COLO668 (cell line): ENCODE data around the gene PTBP1.

Source experiments
- DNase-seq: peaks from one replicate; lab custom pipeline; 2025; ENCODE audit not compliant: unreplicated experiment; lab: John Stamatoyannopoulos, UW

PTBP1 gene

DNA sequence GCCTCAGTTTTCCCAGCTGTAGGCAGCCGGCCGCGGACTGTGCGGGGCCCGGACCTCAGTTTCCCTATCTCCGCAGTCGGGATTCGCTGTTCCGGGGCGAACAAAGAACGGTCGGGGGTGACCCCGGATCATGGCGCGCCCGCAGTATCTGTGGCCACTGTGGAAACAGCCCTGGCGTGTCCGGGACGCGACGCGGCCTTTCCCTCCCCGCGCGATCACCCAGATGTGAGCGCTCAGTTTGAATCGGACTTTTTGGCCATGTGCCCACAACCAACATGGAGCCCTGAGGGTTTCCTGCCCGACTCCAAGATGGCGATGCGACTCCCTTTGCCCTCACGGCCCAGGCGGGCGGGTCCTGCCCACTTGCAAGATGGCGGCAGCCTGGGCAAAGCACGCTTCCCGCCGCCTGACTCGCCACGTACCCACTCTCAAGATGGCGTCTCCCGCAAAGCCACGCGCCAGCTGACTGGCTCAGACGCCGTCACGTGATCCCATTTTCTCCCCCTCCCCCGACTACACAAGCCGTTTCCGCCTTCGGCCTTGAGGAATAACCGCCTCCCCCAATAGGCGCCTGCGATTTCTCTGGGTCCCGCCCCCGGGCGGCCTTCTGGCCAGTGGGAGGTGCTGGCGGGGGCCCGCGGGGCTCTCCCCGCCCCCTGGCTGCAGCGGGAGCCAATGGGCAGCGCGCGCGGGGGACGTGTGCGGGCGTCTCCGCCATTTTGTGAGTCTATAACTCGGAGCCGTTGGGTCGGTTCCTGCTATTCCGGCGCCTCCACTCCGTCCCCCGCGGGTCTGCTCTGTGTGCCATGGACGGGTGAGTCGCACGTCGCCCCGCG is at the start of gene PTBP1:
Gene PTBP1, plus strand, starts transcription at position 761 of the 836 bp plus-strand sequence. Its CDS starts 46 bp downstream, at position 807.
- peak; percentile 100 for DNase-seq

DNA sequence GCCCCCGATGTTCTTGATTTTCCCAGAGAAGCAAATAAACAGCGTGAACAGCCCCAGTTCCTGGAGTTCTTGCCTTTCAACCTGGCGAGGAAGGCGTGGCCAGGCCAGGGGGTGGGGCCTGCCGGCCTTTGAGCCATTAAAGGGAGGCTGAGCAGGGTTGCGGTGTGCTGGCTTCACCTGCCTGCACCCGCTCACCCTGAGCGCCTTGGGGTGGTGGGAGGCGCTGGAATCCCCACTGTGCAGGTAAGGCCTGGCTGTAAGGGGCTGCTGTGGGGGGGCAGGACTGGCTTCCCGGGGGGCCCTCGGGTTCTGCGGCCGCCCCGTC is 49.0 kb upstream of the PTBP1 start:
- peak; percentile 21 for DNase-seq

DNA sequence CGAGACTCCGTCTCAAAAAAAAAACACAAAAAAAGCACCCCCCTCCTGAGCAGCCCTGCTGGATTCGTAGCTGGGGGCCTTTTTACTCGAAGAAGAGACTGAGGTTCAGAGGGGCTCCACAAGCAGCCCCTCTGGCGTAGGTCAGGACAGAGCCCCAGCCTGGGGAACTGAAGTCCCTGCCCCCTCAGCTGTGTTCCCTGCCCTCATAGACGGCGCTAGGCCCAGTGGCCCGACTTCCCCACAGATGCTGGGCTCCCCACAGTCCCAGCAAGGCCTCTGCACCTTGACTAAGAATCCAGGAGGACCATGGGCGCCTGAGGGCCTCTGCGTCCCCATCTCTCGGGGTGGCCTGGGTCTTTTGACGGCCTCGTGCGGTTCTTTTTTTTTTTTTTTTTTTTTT is 47.4 kb upstream of the PTBP1 start:
- no peak for DNase-seq

DNA sequence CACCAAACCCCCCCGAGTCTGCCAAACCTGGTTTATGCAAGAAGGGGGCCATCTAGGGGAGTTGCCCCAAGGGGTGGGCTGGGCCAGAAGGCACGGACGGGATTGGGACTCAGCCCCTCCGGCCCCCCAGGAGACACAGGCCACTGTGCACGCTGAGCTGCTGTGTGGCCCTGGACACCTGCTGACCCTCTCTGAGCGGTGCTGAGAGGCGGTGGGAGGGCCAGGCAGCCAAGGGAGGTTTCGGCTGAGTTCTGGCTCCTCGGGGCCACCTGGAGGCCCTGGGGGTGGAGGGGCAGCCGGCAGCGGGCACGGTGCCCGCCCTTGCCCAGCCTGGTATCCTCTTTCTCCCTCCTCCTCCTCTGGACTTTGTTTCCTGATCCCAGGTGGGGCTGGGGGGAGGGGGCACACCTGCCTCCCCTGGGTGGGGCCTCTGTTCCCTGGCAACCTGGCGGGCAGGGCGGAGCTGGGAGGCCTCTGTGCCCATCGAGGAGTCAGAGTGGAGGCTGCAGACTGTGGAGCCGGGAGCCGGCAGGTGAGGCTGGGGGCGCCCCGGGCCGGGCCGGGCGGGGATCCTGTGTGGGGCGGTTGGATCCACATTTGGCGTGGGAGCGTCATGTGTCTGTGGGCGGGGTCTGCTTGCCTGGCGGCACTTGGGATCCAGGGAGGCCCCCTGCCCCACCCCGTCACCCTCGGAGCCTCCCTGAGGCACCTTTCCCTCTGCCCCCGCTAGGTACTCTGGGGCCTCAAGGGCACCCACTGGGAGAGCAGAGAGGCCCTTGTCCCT is 46.4 kb upstream of the PTBP1 start, which contains the start of gene MISP:
Gene MISP, plus strand, starts transcription at position 473 of the 784 bp plus-strand sequence. CDS start 5,835 bp downstream, outside the sequence.
- peak; percentile 95 for DNase-seq

DNA sequence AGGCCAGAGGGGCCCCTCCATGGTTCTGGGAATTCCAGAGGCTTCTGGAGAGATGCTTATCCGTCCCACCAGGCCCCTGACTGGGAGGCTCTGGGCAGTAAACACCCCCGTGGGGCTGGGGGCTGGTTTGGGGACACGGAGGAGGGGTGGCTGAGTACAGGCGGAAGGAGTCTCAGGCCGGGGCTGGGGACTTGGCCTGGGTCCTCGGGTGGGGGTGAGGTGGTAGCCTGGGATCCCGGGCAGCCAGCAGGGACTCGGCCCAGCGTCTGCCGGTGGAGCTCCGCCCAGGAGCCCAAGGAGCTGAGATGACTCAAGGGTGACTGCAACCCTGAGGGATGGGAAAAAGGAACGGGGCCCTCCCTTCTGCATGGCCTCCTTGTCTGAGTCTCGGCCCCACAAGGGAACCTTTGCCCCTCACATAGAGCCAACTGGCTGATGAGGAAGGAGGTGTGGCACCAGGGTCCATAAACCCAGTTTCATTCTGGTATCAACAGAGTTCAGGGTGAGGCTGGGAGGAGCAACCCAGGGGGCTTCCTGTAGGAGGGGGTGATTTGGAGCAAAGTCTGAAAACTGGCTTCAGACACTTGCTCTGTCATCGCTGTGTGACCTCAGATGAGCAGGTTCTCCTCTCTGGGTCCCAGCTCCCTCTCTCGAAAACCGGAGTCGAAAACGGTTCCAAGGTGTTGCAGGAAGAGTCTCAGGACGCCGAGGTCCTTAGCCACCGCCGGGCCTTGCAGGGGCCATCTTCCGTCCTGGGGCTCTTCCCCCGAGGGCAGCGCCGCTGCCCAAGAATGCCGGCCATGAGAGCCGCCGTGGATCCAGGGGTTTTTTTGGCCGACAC is 45.5 kb upstream of the PTBP1 start:
- no peak for DNase-seq

DNA sequence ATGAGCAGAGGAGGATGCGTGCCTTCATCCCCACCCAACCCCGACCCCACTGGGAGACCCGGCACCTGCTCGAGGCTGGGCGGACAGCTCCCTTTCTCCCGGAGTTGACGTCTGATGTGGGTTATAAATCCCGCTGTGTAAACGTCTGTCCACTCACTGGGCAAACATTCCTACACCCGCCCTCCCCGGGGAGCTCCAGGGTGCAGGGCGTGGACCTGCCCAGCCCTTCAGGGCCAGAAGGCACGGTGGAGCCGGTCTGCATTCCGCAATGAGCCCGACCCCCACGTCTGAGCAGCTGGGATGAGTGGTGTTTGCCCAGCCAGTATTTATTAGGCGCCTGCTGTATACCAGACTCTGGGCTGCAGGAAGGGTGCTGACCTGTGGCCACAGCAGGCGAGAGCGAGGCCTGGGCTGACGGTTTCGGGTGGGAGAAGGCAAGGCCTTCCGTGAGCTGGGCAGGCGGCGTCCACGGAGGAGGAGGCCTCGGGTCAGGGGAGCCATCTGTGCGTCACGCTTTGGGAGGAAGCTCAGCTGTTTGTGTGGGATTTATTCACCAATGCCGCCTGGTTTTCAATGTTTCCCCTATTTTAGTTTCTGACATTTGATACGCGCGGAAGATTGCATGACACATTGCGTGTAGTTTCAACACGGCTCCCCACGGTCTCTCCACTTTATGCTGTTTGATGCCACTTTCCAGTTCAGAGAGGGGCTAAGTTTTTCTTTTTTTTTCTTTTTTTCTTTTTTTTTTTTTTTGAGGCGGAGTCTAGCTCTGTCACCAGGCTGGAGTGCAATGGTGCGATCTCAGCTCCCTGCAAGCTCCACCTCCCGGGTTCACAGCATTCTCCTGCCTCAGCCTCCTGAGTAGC is 44.4 kb upstream of the PTBP1 start:
- DNase-seq, result peak; percentile 88

DNA sequence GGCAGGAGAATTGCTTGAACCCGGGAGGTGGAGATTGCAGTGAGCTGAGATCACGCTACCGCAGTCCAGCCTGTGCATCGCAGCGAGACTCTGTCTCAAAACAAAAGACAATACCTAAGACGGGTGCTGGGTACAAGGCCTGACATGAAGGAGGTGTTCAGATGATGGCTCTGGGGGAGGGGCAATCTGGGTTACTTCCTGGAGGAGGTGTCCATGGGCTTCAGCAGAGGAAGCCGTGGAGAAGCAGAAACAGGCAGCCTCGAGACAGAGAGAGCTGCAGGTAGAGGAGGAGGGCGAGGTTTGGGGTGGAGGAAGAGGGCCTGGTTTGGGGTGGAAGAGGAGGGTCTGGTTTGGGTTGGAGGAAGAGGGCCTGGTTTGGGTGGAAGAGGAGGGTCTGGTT is 42.7 kb upstream of the PTBP1 start:
- DNase-seq, result no peak

DNA sequence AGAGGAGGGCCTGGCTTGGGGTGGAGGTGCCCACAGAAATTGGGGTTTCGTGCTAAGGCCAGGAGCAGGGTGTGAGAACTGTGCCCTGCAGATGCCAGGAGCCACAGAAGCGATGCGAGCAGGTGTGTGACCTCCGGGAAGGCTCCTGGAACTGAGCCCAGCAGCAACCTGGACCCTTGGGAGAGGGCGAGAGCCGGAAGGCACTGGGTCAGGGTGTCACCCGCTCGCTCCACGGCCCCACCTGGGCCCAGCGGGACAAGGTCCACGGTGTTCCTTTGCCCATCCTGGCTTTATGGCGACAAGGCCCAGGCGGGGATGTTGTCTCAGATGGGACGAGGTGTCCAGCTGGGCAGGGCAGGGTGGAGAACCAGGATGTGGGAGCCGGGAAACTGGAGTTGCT is 42.2 kb upstream of the PTBP1 start:
- DNase-seq, result no peak

DNA sequence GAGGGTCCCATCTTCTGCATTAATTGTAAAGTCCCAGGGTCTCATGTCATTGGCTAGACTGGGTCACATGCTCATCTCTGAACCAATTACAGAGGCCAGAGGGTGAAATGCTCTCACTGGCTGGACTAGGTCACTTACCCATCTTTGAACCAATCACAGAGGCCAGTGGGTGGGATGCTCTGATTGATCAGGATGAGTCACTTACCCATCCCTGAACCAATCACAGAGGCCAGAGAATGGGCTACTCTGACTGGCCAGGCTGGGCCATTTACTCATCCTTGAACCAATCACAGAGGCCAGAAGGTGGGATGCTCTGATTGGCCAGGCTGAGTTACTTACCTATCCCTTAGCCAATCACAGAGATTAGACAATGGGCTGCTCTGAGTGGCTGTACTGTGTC is 41.0 kb upstream of the PTBP1 start:
- no peak for DNase-seq

DNA sequence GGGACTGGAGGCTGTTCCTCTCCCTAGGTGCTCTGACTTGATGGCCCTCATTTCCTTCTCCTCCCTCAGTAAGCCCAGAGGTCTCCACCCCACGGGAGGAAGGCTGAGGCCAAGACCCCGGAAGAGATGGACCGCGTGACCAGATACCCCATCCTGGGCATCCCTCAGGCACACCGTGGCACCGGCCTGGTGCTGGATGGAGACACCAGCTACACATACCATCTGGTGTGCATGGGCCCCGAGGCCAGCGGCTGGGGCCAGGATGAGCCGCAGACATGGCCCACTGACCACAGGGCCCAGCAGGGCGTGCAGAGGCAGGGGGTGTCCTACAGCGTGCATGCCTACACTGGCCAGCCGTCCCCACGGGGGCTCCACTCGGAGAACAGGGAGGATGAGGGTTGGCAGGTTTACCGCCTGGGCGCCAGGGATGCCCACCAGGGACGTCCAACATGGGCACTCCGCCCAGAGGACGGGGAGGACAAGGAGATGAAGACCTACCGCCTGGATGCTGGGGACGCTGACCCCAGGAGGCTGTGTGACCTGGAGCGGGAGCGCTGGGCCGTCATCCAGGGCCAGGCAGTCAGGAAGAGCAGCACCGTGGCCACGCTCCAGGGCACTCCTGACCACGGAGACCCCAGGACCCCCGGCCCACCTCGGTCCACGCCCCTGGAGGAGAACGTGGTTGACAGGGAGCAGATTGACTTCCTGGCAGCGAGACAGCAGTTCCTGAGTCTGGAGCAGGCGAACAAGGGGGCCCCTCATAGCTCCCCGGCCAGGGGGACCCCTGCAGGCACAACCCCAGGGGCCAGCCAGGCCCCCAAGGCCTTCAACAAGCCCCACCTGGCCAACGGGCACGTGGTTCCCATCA is 40.2 kb upstream of the PTBP1 start:
- no peak for DNase-seq

DNA sequence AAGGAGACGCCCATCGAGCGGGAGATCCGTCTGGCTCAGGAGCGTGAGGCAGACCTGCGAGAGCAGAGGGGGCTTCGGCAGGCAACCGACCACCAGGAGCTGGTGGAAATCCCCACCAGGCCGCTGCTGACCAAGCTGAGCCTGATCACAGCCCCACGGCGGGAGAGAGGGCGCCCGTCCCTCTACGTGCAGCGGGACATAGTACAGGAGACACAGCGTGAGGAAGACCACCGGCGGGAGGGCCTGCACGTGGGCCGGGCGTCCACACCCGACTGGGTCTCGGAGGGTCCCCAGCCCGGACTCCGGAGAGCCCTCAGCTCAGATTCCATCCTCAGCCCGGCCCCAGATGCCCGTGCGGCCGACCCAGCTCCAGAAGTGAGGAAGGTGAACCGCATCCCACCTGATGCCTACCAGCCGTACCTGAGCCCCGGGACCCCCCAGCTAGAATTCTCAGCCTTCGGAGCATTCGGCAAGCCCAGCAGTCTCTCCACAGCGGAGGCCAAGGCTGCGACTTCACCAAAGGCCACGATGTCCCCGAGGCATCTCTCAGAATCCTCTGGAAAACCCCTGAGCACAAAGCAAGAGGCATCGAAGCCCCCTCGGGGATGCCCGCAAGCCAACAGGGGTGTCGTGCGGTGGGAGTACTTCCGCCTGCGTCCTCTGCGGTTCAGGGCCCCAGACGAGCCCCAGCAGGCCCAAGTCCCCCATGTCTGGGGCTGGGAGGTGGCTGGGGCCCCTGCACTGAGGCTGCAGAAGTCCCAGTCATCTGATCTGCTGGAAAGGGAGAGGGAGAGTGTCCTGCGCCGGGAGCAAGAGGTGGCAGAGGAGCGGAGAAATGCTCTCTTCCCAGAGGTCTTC is 39.2 kb upstream of the PTBP1 start:
- DNase-seq, result no peak

DNA sequence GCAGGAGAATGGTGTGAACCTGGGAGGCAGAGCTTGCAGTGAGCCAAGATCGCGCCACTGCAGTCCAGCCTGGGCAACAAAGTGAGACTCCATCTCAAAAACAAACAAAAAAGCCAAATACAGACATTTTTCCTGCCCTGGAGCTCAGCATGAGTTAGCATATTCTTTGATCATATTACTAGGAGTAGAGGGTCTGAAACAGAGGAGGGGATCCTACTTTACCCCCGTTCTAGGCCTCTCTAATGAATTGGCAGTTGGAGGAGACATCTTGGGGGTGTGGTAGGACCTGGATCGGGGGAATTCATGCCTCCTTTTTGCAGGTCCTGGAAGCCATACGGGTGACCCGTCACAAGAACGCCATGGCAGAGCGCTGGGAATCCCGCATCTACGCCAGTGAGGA is 34.1 kb upstream of the PTBP1 start:
- no peak for DNase-seq

DNA sequence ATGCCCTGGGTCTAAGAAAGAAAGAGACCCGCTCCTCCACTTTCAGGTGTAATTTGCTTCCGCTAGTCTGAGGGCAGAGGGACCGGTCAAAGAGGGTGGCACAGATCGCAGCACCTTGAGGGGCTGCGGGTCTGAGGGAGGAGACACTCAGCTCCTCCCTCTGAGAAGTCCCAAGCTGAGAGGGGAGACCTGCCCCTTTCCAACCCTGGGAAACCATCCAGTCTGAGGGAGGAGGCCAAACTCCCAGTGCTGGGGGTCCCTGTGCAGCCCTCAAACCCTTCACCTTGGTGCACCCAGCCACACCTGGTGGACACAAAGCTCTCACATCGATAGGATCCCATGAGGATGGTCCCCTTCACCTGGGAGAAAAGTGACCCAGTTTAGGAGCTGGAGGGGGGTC is 33.4 kb upstream of the PTBP1 start:
- no peak for DNase-seq

DNA sequence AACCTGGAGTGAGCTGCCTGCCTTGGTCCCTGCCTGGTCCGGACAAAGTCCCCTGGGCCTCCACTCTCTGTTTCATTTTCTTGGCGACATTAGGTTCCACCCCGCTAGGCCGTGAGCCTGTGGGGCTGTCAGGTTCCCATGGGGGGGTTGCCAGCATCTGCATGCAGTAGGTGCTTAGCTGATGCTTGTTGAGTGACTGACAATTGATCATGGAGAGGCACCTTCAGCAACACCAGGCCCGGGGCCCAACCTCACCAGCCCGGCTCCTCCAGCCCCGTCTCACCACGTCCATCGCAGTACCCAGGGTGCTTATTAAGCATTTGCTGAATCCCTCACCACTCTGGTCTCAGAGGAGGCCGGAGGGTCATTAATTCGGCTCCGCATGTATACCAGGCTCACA is 33.0 kb upstream of the PTBP1 start:
- DNase-seq, result no peak

DNA sequence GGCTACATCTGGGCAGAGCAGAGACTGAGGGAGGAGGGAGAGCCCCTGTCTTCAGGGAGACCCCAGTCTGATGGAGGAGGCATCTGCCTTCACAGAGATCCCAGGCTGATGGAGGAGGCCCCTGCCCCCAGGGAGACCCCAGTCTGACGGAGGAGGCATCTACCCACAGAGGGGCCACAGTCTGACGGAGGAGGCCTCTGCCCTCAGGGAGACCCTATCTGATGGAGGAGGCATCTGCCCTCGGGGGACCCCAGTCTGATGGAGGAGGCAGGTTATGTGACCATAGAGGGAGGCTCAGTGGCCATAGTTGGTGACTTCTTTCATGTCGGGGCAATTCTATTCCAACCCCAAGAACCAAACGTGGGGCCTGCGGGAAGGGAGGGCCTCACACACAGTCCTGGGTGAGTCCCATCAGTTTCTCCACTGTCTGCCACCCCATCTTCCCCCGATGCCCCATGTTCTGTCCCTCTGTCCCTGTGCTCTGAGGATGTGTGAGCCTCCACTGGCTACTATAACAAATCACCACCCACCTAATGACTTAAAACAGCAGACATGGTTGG is 32.0 kb upstream of the PTBP1 start:
- no peak for DNase-seq

DNA sequence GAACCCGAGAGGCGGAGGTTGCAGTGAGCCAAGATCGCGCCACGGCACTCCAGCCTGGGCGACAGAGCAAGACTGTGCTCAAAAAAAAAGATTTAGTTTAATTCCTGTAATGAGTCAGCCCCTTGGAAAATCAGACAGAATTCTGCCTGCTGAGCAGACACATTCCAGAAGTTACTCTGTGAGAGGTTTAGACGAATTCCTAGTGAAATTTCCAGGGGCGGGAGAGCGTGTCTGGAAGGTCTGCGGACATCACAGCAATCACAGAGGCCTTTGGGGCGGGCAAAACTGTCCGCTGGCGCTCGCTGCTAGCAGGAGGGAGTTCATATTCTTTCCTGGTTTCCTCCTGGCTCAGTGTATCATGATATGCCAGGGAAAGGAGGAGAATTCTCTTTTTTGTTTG is 28.8 kb upstream of the PTBP1 start:
- DNase-seq, result no peak

DNA sequence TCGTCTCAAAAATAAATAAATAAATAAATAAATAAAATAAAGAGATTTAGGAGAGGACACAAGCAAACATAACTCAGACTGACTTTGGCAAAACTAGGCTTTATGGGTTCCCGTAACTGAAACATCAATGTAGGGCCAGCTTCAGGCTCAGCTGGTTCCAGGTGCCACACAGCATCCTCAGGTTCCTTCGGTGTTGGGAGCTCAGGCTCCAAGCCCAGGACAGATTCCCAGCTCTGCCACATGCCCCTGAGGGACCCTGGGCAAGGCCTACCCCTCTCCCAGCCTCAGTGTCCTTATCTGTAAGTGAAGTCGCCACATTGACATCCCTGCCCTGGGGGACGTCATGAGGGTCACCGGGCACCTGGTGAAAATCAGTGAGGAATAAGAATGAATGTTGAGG is 27.6 kb upstream of the PTBP1 start:
- no peak for DNase-seq

DNA sequence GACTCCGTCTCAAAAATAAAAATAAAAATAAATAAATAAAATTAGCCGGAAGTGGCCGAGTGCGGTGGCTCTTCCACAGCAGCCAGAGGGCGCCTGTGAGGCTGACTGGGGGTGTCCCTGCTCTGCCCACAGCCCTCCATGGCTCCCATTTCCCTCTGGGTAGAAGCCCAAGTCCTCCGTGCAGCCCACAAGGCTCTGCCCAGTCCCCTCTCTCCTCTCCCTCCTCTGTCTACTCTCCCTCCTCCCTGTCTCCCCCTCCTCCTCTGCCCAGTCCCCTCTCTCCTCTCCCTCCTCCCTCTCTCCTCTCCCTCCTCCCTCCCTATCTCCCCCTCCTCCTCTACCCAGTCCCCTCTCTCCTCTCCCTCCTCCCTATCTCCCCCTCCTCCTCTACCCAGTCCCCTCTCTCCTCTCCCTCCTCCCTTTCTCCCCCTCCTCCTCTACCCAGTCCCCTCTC is 25.9 kb upstream of the PTBP1 start:
- DNase-seq, result peak; percentile 20
